HL-60 (cell line): ENCODE data around the gene TMEM156.

ENCODE experiments used
- CTCF ChIP-seq: IDR thresholded peaks from one replicate; pipeline ENCODE4 v1.5.1; 2011; ENCODE audit warnings: low read length, control low read depth, inconsistent platforms; ENCODE audit not compliant: insufficient read depth
- GABPA ChIP-seq: IDR thresholded peaks from 2 replicates; pipeline ENCODE4 v1.6.1; 2012; ENCODE audit warnings: low read depth
- POLR2AphosphoS5 ChIP-seq: IDR thresholded peaks from 2 replicates; pipeline ENCODE4 v1.6.1; 2012; ENCODE audit warnings: low read depth
- SPI1 ChIP-seq: IDR thresholded peaks from 2 replicates; pipeline ENCODE4 v1.6.1; 2012; ENCODE audit warnings: low read depth, mild to moderate bottlenecking, borderline replicate concordance

- TF ChIP-seq GABPA (no peak), POLR2AphosphoS5 (no peak), CTCF (no peak), SPI1 (no peak)
Observed at GRCh38 chr4:39066371-39066770, 34.2 kb upstream of the TMEM156 start.
